GM18907 (cell line): Measurements from ENCODE around the gene NCBP3.

Experiments used
- ATAC-seq: cut with Tn5 transposase; IDR thresholded peaks from one replicate; pipeline ENCODE4 v1.9.1; 2021; ENCODE audit warnings: mild to moderate bottlenecking, moderate library complexity; ENCODE audit not compliant: unreplicated experiment

Gene NCBP3

GRCh38 chr17:3759597-3760216, 86.3 kb downstream of the NCBP3 start:
- no peak for ATAC-seq

- ATAC-seq: no peak
These were observed 90.6 kb downstream of the NCBP3 start for GRCh38 chr17:3755335-3756030.

GRCh38 chr17:3754458-3755334, 91.3 kb downstream of the NCBP3 start:
- ATAC-seq: no peak

- ATAC-seq: no peak
These were observed 92.0 kb downstream of the NCBP3 start for GRCh38 chr17:3754066-3754457.

- ATAC-seq: no peak
These were observed 92.4 kb downstream of the NCBP3 start for GRCh38 chr17:3753624-3754023.
